GM23248 (cell line): Measurements from ENCODE around the gene HEG1. TPM values are rescaled to one million over a fixed set of nuclear protein-coding genes. Genes with fewer than 3 reads are reported as not detected.

Experiments used
- DNase-seq: peaks from one replicate; pipeline ENCODE4 v3.0.0-alpha.2; 2015
- H2AFZ ChIP-seq: fragments of 200-600 bp; sonication (generic); 2 replicates; pipeline ENCODE4 v1.6.1; 2016; ENCODE audit warnings: antibody characterized with exemption
- H3F3A ChIP-seq: fragments of 200-600 bp; sonication (generic); 2 replicates; pipeline ENCODE4 v1.6.1; 2016; ENCODE audit warnings: mild to moderate bottlenecking, antibody characterized with exemption, mixed run types; ENCODE audit not compliant: insufficient read depth
- H3K27ac ChIP-seq: fragments of 200-600 bp; sonication (generic); 2 replicates; pipeline ENCODE4 v1.5.1; 2016; ENCODE audit warnings: mild to moderate bottlenecking
- H3K27me3 ChIP-seq: fragments of 200-600 bp; sonication (generic); replicated peaks from 2 replicates; pipeline ENCODE4 v1.6.1; 2016; ENCODE audit warnings: mild to moderate bottlenecking; ENCODE audit not compliant: insufficient read depth
- H3K36me3 ChIP-seq: fragments of 200-600 bp; sonication (generic); 2 replicates; pipeline ENCODE4 v1.6.1; 2016; ENCODE audit warnings: low read depth, mild to moderate bottlenecking
- H3K4me1 ChIP-seq: fragments of 200-600 bp; sonication (generic); 2 replicates; pipeline ENCODE4 v1.6.1; 2016; ENCODE audit warnings: mild to moderate bottlenecking; ENCODE audit not compliant: insufficient read depth
- H3K4me2 ChIP-seq: fragments of 200-600 bp; sonication (generic); one replicate; pipeline ENCODE4 v1.6.1; 2016; ENCODE audit warnings: mild to moderate bottlenecking; ENCODE audit not compliant: unreplicated experiment
- H3K4me3 ChIP-seq: fragments of 200-600 bp; sonication (generic); 2 replicates; pipeline ENCODE4 v1.5.1; 2016; ENCODE audit warnings: mild to moderate bottlenecking
- H3K79me2 ChIP-seq: fragments of 200-600 bp; sonication (generic); 2 replicates; pipeline ENCODE4 v1.6.1; 2016; ENCODE audit warnings: mild to moderate bottlenecking; ENCODE audit not compliant: insufficient read depth
- H3K9ac ChIP-seq: fragments of 200-600 bp; sonication (generic); 2 replicates; pipeline ENCODE4 v1.6.1; 2016; ENCODE audit warnings: mild to moderate bottlenecking
- H3K9me2 ChIP-seq: fragments of 200-600 bp; sonication (generic); 2 replicates; pipeline ENCODE4 v1.6.1; 2016; ENCODE audit warnings: mixed run types, mild to moderate bottlenecking, moderate library complexity; ENCODE audit not compliant: insufficient read depth
- H3K9me3 ChIP-seq: fragments of 200-600 bp; sonication (generic); one replicate; pipeline ENCODE4 v1.6.1; 2017; ENCODE audit warnings: low read depth
- H4K20me1 ChIP-seq: fragments of 200-600 bp; sonication (generic); 2 replicates; pipeline ENCODE4 v1.6.0; 2016; ENCODE audit not compliant: insufficient read depth
- EZH2 ChIP-seq: fragments of 200-600 bp; sonication (generic); IDR thresholded peaks from 2 replicates; pipeline ENCODE4 v1.6.1; 2018; ENCODE audit warnings: antibody characterized with exemption, mild to moderate bottlenecking; ENCODE audit not compliant: insufficient read depth, poor library complexity, severe bottlenecking
- EZH2phosphoT487 ChIP-seq: fragments of 200-600 bp; sonication (generic); IDR thresholded peaks from 2 replicates; pipeline ENCODE4 v1.6.1; 2018; ENCODE audit warnings: antibody characterized with exemption, moderate library complexity, mild to moderate bottlenecking, low read depth; ENCODE audit not compliant: insufficient read depth
- WGBS, 2 experiments: methylation state at CpG; one replicate each; pipeline ENCODE4 v1.1.6; 2015 to 2017; ENCODE audit warnings: low lambda C conversion rate in 2 of 2, low coverage in 1 of 2; ENCODE audit errors: missing lambda C conversion rate in 2 of 2; 5-methylcytosine and 5-hydroxymethylcytosine counted together
- in situ Hi-C: fragments of 300-500 bp; cut with MboI; formaldehyde crosslinking; loops from 2 replicates; pipeline ENCODE4 v1.15.0; 2020
- polyA plus RNA-seq: library from polyadenylated mRNA; unstranded; fragments of >200 nt; fragmentation: Nextera tagmentation; extraction: Ambion mirVana; gene quantifications from 2 replicates; pipeline ENCODE4 v1.2.1, GENCODE V29; 2016
- total RNA-seq: library from RNA; depleted of rRNA; stranded (reverse); fragments of >200 nt; shearing (Covaris generic); gene quantifications from 2 replicates; pipeline ENCODE4 v1.2.3, GENCODE V29; 2014

The HEG1 gene
- total and polyA plus RNA-seq, 2 experiments from 2014 or later = 32.1 to 116 TPM

DNA sequence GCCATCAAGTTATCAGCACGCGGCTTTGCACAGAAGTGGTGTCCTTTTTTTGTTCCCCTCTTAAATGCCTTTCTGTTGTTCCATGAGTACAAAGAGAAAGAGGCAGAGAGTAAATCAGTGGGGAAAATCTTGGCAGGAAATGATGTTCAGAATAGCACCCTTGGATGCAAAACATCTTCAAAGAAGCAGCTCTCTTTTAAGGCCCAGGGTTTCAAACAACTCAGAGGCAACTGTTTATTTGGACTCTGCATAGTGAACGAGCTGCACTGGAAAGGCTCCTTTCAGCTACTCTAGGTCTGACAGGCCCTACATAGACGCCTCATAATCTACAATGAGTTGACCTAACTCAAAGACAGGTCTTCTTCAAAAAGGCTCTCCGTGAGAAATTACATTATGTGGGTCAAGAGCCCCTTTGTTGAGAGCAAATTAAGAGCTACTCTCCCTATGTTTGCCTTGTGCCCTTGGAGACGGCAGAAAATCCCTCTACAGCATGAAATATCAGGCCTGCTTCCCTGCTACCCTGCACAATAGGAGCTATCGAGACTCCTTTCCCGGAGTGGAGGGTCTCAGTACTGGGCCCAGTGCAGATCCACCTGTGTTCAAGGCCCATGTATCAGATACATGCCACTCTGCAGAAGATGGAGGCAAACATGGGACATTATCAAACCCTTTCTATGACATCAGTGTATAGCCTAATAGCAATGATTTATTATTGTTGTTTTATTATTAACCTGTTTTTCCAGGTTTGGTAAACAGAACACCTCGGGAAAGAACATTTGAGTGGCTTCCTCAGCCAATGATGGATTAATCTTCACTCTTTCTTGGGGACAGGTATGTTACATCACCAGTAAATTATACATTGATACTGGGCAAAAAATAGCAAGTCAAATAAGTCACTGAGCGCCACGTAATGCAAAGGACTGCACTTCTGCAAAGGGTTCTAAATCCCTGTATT lies 53.1 kb downstream of the HEG1 start:
- no peak overlapping the region for H3K4me3 ChIP-seq
- H3K9ac ChIP-seq = no peak overlapping the region
- H3K9me3 ChIP-seq = no peaks in the 10 kb centered on the region
- H3K9me2 ChIP-seq = no peaks in the 10 kb centered on the region
- H2AFZ ChIP-seq = no peak overlapping the region
- peak overlapping the region; percentile 18; the same call in 1 of the 2 replicates for H3K27ac ChIP-seq
- peaks cover 69% of the 10 kb centered on the region for H3F3A ChIP-seq
- no peaks in the 10 kb centered on the region for H3K27me3 ChIP-seq
- in situ Hi-C loops = no loop called here
- TF ChIP-seq EZH2 = no peak
- H4K20me1 ChIP-seq = no peaks in the 10 kb centered on the region
- peaks cover 22% of the 10 kb centered on the region for H3K79me2 ChIP-seq
- WGBS, 2 experiments = 93 to 95% methylated on average over 11 of the region's 11 CpGs
- peaks cover 14% of the 10 kb centered on the region; the same call in 1 of the 2 replicates for H3K4me1 ChIP-seq
- H3K36me3 ChIP-seq = peaks cover 96% of the 10 kb centered on the region
- no peak overlapping the region for H3K4me2 ChIP-seq
- no peak for DNase-seq

DNA sequence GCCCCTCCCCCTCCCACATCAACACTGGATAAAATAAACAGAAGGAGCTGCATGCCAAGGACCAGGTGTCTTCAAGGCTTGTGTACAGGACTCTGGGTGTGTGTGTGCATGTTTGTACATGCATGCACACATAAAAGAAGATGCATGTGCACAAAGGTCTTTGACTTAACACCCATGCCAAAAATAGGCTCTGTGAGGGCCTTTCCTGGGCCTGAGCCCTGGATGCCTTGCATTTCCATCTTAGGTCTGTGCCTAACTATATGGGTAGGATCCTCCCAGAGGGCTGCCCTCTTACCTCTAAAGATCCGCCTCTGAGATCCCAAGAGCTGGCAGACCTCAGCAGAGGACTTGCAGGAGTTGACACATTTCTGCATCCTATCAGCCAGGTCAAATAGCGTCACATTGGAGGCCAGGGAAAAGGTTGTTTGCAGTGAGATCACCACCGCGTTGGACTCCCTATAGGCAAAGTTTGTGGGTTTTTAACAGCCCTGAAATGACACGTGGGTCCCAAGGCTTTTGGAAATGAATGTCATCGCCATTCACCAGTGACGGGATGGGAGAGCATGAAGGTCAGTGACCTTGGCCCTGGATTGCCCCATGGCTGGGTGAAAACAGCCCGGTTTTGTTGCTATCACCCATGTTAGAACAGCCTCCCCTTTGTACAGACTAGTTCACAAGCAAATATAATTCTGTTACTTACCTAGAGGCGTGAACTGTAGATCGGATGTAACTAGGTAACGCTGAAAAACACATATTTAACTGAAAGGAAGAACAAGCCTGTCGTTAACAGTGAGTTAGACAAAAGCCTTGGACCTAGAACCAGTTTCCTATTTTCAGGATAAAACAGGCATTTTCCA lies 54.0 kb downstream of the HEG1 start:
- Histone ChIP-seq H3K27me3 (no peaks in the 10 kb centered on the region), H3K9me3 (no peaks in the 10 kb centered on the region), H3K4me3 (no peak overlapping the region), H3K4me1 (peaks cover 14% of the 10 kb centered on the region; the same call in 1 of the 2 replicates), H3K9ac (no peak overlapping the region), H3K27ac (no peak overlapping the region), H4K20me1 (no peaks in the 10 kb centered on the region), H3K4me2 (no peak overlapping the region), H2AFZ (no peak overlapping the region), H3K36me3 (peaks cover 99% of the 10 kb centered on the region), H3K9me2 (no peaks in the 10 kb centered on the region), H3K79me2 (peaks cover 25% of the 10 kb centered on the region), H3F3A (peaks cover 72% of the 10 kb centered on the region)
- TF ChIP-seq EZH2 (no peak), EZH2phosphoT487 (no peak)
- in situ Hi-C loops = no loop called here
- no peak for DNase-seq
- 93 to 94% methylated on average over 12 of the region's 12 CpGs for WGBS, 2 experiments

DNA sequence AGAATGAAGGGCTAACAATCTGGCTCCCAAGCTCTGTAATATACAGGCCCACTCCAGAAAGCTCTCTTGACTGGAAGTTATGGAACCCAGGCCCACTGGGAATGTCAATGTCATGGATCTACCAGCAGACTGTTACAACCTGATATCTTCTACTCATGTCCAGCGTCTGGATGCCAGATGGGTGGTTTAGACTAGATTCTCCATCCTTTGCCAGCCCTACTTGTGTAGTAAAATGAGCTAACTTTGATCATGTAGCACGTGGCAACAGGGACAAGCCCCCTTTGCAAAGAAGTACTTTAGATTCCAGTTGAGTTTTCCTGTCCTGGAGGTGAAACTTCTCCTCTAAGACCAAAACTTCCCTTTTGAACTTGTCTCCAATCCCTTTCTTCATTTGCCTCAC lies 55.1 kb downstream of the HEG1 start:
- H3K9ac ChIP-seq = no peak overlapping the region
- H3K4me1 ChIP-seq = peaks cover 14% of the 10 kb centered on the region; the same call in 1 of the 2 replicates
- no peak overlapping the region for H3K4me2 ChIP-seq
- H4K20me1 ChIP-seq = no peaks in the 10 kb centered on the region
- DNase-seq = no peak
- H3K36me3 ChIP-seq = peaks cover 99% of the 10 kb centered on the region
- no peak overlapping the region for H3K4me3 ChIP-seq
- TF ChIP-seq EZH2 = no peak
- TF ChIP-seq EZH2phosphoT487 = no peak
- H3K79me2 ChIP-seq = peaks cover 31% of the 10 kb centered on the region
- H3K27ac ChIP-seq = no peak overlapping the region
- in situ Hi-C loops = no loop called here
- no peaks in the 10 kb centered on the region for H3K27me3 ChIP-seq
- H3K9me3 ChIP-seq = no peaks in the 10 kb centered on the region
- peaks cover 74% of the 10 kb centered on the region for H3F3A ChIP-seq
- no peaks in the 10 kb centered on the region for H3K9me2 ChIP-seq
- no peak overlapping the region for H2AFZ ChIP-seq
- 34 to 50% methylated on average over 2 of the region's 2 CpGs for WGBS, 2 experiments

DNA sequence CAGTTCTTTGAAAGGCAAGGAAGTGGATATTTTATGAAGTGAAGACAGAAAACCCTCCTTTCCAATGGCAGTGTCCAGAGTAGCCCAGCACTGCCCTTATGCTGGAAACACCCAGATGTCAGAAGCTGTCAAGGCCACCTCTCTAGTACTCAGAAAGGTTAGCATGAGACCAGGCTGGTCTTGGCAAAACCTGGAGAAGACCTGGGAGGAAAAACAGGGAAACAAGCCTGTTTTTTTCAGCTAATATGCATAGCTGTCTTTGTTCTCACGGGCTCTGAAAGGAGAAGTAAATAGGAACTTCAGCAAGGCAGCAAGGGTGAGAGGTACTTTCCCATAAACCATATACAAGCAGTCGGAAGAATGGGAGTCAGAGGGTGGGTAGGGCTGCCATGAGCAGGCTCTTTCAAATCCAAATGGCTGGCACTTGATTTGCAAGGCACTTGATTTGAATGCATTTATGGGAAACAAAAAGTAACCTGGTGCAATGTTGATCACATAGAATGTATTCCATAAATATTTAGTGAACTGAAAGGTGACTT lies 55.8 kb downstream of the HEG1 start:
- H3K79me2 ChIP-seq = peaks cover 31% of the 10 kb centered on the region
- H3K27ac ChIP-seq = no peak overlapping the region
- no peak for DNase-seq
- WGBS, 2 experiments = 88 to 90% methylated on average over 2 of the region's 2 CpGs
- peaks cover 74% of the 10 kb centered on the region for H3F3A ChIP-seq
- H3K27me3 ChIP-seq = no peaks in the 10 kb centered on the region
- in situ Hi-C loops = no loop called here
- H3K4me2 ChIP-seq = no peak overlapping the region
- no peaks in the 10 kb centered on the region for H3K9me3 ChIP-seq
- TF ChIP-seq EZH2phosphoT487 = no peak
- no peak for TF ChIP-seq EZH2
- H3K9ac ChIP-seq = no peak overlapping the region
- H4K20me1 ChIP-seq = no peaks in the 10 kb centered on the region
- peaks cover 14% of the 10 kb centered on the region; the same call in 1 of the 2 replicates for H3K4me1 ChIP-seq
- no peaks in the 10 kb centered on the region for H3K9me2 ChIP-seq
- H2AFZ ChIP-seq = no peak overlapping the region
- peaks cover 99% of the 10 kb centered on the region for H3K36me3 ChIP-seq
- no peak overlapping the region for H3K4me3 ChIP-seq
